ENCODE measurements around the gene NUP37.

GRCh38 chr12:102120564-102120873, 605 bp upstream of the NUP37 start:
- no peak for TF ChIP-seq EZH2 (IDR thresholded peaks at IDR 0.05)
- TF ChIP-seq POLR2AphosphoS5 (IDR thresholded peaks at IDR 0.05; ENCODE audit: borderline replicate concordance, low read depth, low read length), result no peak

Measured in SK-N-MC (cell line).